ENCODE measurements around the gene ADAMTS12.

- no peak for TF ChIP-seq CTCF (IDR thresholded peaks at IDR 0.05)
- no peak for TF ChIP-seq POLR2A (IDR thresholded peaks at IDR 0.05; ENCODE audit: low read depth)
- TF ChIP-seq POLR2AphosphoS5 (IDR thresholded peaks at IDR 0.05), result no peak
- TF ChIP-seq EP300 (IDR thresholded peaks at IDR 0.05), result no peak
These were observed 119.4 kb downstream of the ADAMTS12 start for GRCh38 chr5:33772380-33772897.
